Skeletal muscle satellite cell (primary cell): ENCODE data around the gene CAPS2.

Source experiments
- H3K27me3 ChIP-seq: 2 replicates; pipeline ENCODE4 v1.7.0; 2013; ENCODE audit warnings: low read length; ENCODE audit not compliant: control insufficient read depth, insufficient read depth
- H3K36me3 ChIP-seq: 2 replicates; pipeline ENCODE4 v1.7.0; 2013; ENCODE audit warnings: mild to moderate bottlenecking, control low read depth, low read length; ENCODE audit not compliant: insufficient read depth
- H3K4me1 ChIP-seq: 2 replicates; pipeline ENCODE4 v1.7.0; 2013; ENCODE audit warnings: low read length; ENCODE audit not compliant: control insufficient read depth, insufficient read depth
- H3K4me2 ChIP-seq: 2 replicates; pipeline ENCODE4 v1.7.0; 2013; ENCODE audit warnings: mild to moderate bottlenecking, low read length
- H3K4me3 ChIP-seq: 2 replicates; pipeline ENCODE4 v1.7.0; 2013; ENCODE audit warnings: low read length
- H3K9ac ChIP-seq: 2 replicates; pipeline ENCODE4 v1.7.0; 2013; ENCODE audit warnings: mild to moderate bottlenecking, low read depth, low read length, moderate library complexity
- H3K9me3 ChIP-seq: replicated peaks from 2 replicates; pipeline ENCODE4 v1.7.0; 2013; ENCODE audit warnings: mild to moderate bottlenecking, control low read depth, low read length

The CAPS2 gene

DNA sequence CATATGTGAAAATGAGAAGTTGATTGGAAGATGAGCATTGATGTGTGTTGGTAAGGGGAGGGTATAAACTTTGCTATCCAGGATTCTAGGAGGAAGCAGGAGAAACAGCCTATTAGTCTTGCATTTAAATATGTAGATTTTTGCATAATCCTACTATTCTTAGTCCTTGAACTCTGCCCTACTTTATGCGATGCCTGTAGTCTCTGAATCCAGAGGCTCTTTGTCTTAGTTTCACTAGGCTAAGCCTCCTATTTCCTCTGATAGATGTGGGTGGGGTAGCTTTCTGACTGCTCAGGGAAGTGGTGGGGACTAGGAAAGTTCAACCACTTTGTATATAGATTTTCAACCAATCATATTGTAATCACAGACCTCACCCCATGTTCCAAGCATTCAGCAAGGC, 71.0 kb downstream of the CAPS2 start:
- Histone ChIP-seq H3K9ac (no peak overlapping the region), H3K27me3 (no peaks in the 10 kb centered on the region), H3K4me1 (no peaks in the 10 kb centered on the region), H3K9me3 (no peaks in the 10 kb centered on the region), H3K4me2 (no peak overlapping the region), H3K36me3 (no peaks in the 10 kb centered on the region), H3K4me3 (no peak overlapping the region)

DNA sequence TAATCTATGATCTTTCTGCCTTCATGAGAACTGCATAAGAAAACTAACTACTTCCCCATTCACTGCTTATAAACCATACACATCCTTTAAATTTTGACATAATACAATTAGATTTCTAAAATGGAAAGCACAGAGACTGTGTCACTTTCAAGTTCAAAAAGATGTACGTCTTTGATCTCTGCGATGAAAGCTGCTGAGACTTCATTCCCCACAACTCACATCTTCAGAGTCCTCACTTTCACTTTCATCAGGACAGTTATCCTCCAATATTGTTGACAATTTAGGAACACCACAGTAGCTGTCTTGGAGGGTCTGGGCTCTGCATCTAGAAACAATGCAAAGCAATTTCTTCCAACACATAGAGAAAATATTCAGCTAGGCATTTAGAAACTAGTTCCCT, 72.6 kb downstream of the CAPS2 start:
- Histone ChIP-seq H3K36me3 (no peaks in the 10 kb centered on the region), H3K27me3 (no peaks in the 10 kb centered on the region), H3K4me1 (no peaks in the 10 kb centered on the region), H3K9me3 (no peaks in the 10 kb centered on the region), H3K4me2 (no peak overlapping the region), H3K4me3 (no peak overlapping the region), H3K9ac (no peak overlapping the region)

- H3K36me3 ChIP-seq = no peaks in the 10 kb centered on the region
- no peak overlapping the region for H3K9ac ChIP-seq
- H3K4me2 ChIP-seq = no peak overlapping the region
- no peaks in the 10 kb centered on the region for H3K9me3 ChIP-seq
- H3K27me3 ChIP-seq = no peaks in the 10 kb centered on the region
- no peak overlapping the region for H3K4me3 ChIP-seq
- H3K4me1 ChIP-seq = no peaks in the 10 kb centered on the region
Observed at GRCh38 chr12:75245108-75245507, 85.0 kb downstream of the CAPS2 start.

DNA sequence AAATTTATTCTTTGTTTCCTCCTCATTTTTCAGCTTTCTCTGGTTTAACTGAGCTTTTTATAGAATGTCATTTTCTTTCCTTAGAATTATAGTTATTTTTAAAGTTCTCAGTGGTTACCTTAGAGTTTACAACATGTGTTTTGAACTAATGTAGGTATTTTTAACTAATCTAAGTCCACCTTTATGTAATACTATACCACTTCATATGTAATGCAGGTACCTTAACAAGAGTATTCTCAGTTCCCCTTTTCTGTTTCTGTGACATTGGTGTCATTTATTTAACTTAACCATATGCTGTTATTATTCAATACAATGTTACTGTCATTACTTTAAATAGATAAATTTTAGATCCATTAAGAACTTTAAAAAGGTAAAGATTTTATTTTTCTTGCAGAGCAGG, 90.1 kb downstream of the CAPS2 start:
- Histone ChIP-seq H3K9me3 (no peaks in the 10 kb centered on the region), H3K4me1 (no peaks in the 10 kb centered on the region), H3K4me2 (no peak overlapping the region), H3K27me3 (no peaks in the 10 kb centered on the region), H3K36me3 (no peaks in the 10 kb centered on the region), H3K4me3 (no peak overlapping the region), H3K9ac (no peak overlapping the region)

DNA sequence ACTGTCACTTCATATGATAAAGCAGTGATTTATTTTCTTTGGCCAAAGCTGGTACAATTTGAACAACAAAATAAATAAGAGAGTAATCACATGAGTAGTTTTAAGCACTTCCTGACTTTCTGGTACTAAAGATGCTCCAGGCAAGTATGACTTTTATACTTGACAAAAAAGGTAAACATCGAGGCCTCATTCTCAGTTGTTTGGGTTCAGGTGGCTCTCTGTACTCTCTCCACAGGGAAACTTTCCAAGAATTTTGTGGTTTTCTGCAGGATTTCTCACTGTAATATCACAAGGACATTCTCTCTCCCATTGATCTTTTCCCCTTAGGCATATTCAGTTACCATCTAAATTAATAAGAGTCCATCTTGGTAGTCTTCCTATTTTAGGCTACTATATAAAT, 93.9 kb downstream of the CAPS2 start:
- Histone ChIP-seq H3K9me3 (no peaks in the 10 kb centered on the region), H3K4me3 (no peak overlapping the region), H3K9ac (no peak overlapping the region), H3K36me3 (no peaks in the 10 kb centered on the region), H3K4me2 (no peak overlapping the region), H3K4me1 (no peaks in the 10 kb centered on the region), H3K27me3 (no peaks in the 10 kb centered on the region)

GRCh38 chr12:75227132-75227531, 103.0 kb downstream of the CAPS2 start:
- H3K4me1 ChIP-seq = no peaks in the 10 kb centered on the region
- H3K9ac ChIP-seq = no peak overlapping the region
- no peaks in the 10 kb centered on the region for H3K36me3 ChIP-seq
- no peak overlapping the region for H3K4me3 ChIP-seq
- H3K9me3 ChIP-seq = no peaks in the 10 kb centered on the region
- no peak overlapping the region for H3K4me2 ChIP-seq
- no peaks in the 10 kb centered on the region for H3K27me3 ChIP-seq
